HG03135 (cell line): ENCODE data around the gene DNAJC13.

ENCODE experiments used
- ATAC-seq: cut with Tn5 transposase; IDR thresholded peaks from one replicate; pipeline ENCODE4 v1.9.1; 2021; ENCODE audit warnings: mild to moderate bottlenecking, moderate library complexity; ENCODE audit not compliant: unreplicated experiment

The DNAJC13 gene

DNA sequence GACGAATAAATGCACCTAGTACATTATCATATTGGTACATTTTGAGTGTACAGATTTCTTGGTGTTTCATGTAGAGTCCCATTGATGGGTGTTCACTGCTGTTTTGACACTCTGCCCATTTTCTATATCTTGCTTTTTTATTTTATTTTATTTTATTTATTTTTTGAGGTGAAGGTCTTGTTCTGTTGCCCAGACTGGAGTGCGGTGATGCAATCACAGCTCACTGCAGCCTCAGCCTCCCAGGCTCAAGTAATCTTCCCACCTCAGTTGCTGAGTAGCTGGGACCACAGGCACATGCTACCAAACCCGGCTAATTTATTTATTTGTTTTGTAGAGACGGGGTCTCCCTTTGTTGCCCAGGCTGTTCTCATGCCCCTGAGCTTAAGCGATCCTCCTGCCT lies 44.2 kb downstream of the DNAJC13 start:
- ATAC-seq: no peak

- ATAC-seq: no peak
Observed at GRCh38 chr3:132464066-132464465, 46.8 kb downstream of the DNAJC13 start.

- ATAC-seq: no peak
Observed at GRCh38 chr3:132469326-132469725, 52.0 kb downstream of the DNAJC13 start.

DNA sequence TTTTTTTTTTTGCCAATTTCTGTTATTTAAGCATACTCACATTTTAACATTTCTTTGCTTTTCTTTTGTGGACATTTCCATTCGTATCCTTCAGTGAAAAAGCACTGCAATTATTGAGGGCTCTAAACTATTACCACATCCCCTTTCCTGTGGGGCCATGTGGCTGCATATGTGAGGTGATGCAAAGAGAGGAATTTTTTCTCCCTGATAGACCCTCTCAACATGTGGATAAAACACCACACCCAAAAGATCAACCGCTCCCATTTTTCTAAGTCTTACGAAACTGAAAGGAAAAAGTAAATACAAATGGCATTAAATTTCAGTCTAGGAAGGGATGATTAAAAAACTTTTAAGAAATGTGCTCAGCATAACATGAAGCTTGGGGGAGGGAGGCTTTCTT lies 68.8 kb downstream of the DNAJC13 start:
- no peak for ATAC-seq

GRCh38 chr3:132488151-132488550 lies 70.8 kb downstream of the DNAJC13 start:
- ATAC-seq: no peak

DNA sequence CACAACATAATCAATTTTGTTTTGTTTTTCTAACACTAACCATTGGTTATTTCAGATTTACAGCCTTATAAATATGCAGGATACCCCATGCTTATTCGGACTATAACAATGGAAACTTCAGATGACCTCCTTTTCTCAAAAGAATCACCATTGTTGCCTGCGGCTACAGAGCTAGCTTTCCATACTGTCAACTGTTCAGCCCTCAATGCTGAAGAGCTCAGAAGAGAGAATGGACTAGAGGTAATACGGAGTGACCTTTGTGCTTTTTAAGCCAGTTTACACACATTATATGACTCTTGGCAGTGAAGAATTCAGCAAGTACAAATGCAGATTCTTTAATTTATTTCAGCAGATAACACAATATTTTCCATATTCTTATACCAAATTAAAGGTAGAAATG lies 81.8 kb downstream of the DNAJC13 start:
- no peak for ATAC-seq

DNA sequence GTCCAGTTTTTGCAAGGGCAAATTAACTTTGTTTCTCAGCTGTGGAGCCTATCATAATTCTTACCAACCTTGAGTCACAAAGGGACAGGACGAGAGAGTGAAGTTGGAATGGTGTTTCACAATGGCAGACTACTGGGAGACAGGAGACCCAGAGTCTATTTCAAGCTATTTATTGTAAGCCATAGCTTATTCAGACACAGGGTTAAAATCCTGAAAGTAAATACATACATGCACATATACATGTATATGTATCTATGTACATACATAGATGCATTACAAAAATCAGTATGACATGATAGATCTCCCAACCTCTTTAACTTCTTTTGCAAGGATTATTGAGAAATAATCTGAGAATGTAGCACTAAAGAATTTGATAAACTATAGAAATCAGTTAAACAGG lies 86.3 kb downstream of the DNAJC13 start:
- ATAC-seq: no peak

GRCh38 chr3:132504375-132504933 lies 87.2 kb downstream of the DNAJC13 start:
- ATAC-seq: no peak

- ATAC-seq: no peak
Observed at GRCh38 chr3:132507657-132508056, 90.4 kb downstream of the DNAJC13 start.

DNA sequence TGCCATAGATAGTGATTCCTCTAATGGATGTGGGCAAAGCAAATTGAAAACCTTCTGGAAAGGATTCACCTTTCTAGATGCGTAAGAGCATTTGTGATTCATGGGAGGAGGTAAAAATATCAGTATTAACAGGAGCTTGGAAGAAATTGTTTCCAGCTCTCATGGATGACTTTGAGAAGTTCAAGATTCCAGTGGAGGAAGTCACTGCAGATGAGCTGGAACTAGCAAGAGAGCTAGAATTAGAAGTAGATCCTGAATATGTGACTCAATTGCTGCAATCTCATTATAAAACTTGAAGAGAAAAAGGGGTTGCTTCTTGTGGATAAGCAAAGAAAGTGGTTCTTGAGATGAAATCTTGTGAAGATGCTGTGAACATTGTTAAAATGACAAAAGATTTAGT lies 91.8 kb downstream of the DNAJC13 start:
- ATAC-seq: no peak

- no peak for ATAC-seq
Observed at GRCh38 chr3:132509506-132509905, 92.2 kb downstream of the DNAJC13 start.

DNA sequence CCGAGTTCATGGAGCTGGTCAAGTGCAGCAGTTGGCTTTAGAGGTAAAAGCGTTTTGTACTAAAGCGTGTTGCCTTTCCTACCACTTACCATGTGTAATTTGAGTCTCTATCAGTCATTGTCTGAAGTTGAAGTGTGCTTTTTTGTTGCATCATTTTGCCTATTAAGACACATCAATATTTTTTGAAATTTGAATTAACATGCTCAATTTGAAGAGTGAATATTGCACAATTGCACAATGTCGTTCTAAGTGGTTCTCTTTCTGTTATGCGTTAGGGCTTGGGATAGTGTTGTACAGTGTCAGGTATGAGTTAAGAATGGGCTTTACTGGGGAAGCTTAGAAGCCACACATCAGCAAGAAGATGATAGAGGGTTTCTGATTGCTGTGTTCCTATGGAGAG lies 95.8 kb downstream of the DNAJC13 start:
- ATAC-seq: no peak

DNA sequence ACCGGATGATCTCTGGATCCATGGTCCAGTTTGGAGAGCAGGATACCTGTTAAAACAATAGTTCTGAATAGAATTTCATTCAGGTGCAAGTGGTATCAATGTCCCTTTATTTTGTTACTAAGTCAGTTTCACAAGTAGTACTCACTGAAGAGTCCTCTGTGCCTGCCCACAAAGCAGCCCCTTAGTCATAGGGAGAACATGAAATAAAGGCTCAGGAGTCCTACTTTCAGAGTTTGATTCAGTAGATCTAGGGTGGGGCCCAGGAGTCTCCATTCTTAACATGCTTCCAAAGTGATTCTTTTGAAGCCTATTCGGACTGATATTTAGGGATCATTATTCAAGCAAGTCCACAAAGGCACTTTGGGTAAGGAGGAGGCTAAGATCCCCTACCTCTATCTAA lies 100.0 kb downstream of the DNAJC13 start:
- ATAC-seq: no peak

GRCh38 chr3:132519914-132520313 lies 102.6 kb downstream of the DNAJC13 start:
- no peak for ATAC-seq

GRCh38 chr3:132521901-132522300 lies 104.6 kb downstream of the DNAJC13 start:
- no peak for ATAC-seq

- peak; percentile 86 for ATAC-seq
Observed at GRCh38 chr3:132522353-132522752, 105.1 kb downstream of the DNAJC13 start.

DNA sequence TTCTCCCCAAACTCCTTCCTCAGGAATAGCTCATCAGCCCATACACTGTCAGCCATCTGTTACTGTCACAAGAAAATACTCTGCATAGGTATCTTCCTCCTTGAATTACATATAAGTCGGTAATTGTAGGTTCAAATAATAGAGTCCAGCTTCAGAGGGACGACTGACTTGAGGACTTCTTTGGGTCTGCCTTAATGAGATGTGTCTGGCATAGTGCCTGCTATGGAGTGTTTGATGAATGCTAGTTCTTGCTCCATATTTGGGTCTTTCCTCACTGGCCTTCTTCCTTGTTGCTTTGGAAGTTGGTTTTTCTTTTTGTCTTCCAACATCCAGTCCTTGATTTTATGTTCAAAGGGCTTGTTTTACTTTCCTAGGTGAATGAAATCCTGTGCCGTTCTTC lies 113.3 kb downstream of the DNAJC13 start:
- ATAC-seq: no peak

- no peak for ATAC-seq
Observed at GRCh38 chr3:132535575-132536441, 118.5 kb downstream of the DNAJC13 start.

DNA sequence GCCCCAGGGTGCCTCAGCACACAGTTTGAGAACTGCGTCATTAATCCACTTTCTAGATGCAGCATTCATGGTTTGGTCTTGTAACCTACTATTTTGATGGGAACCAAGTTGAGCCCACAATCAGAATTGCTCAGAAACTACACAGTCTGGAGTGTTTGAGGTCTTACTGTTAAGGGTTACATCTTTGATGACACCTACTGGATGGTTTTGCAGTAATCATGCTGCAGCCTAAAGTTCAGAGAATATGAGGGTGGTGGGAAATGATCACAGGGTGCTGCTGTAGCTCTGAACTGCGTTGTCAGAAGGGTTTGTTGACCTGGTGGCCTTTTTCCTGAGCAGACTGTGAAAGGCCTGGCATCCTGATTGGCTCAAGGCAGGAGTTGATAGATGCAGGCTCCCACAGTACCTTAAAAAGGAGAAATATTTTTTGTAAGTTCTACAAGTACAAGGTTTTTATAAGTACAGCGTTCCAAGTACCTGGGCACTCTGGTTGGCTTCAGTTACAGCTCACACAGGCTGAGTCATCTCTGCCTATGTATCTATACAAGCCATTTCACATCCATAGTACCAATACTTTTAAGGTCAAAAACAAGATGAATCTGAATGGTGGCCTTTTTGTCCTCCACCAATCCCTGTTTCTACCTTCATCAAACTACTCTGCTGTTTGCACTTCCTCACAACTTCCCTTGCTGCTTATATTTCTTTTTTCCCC lies 119.3 kb downstream of the DNAJC13 start:
- ATAC-seq: no peak

GRCh38 chr3:132537297-132537696 lies 120.0 kb downstream of the DNAJC13 start:
- ATAC-seq: no peak

- ATAC-seq: no peak
Observed at GRCh38 chr3:132538072-132538471, 120.8 kb downstream of the DNAJC13 start.

DNA sequence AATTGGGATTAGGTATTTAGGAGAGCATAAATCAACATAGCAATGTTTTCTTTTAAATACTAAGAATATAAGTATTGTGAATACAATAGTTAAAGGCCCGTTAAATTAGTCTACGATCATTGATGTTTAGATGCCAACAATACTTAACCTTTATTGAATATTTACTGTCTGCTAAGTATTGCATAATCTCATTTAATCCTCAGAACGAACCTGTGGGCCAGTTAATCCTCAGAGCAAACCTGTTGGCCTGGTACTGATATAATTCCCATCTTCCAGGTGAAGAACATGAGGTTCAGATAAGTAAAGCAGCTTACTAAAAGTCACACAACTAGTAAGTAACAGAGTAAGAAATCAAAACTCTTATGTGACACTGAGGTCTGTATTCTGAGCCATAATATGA lies 122.4 kb downstream of the DNAJC13 start:
- no peak for ATAC-seq
